ENCODE measurements around the gene CCDC149.

The CCDC149 gene

GRCh38 chr4:24863799-24864198 lies 49.0 kb downstream of the CCDC149 start:
- no peak for DNase-seq
- Histone ChIP-seq H3K27me3 (ENCODE audit: insufficient read depth, low read length) (no peaks in the 10 kb centered on the region), H2AFZ (ENCODE audit: insufficient read depth, low read length, poor library complexity) (no peak overlapping the region), H4K91ac (ENCODE audit: low read depth, low read length) (no peak overlapping the region), H2BK12ac (ENCODE audit: low read length) (no peak overlapping the region), H3K9ac (ENCODE audit: low read length) (no peak overlapping the region), H3K4me3 (ENCODE audit: low read depth, low read length) (no peak overlapping the region), H3K4me1 (ENCODE audit: control insufficient read depth in 1 of 2, insufficient read depth in 2 of 2, low read length in 2 of 2) (no peaks in the 10 kb centered on the region), H3K4me2 (ENCODE audit: low read length) (no peak overlapping the region), H3K4ac (ENCODE audit: low read depth, low read length) (no peak overlapping the region), H3K79me1 (ENCODE audit: low read length) (no peaks in the 10 kb centered on the region), H4K8ac (ENCODE audit: low read depth, low read length) (no peak overlapping the region), H3K9me3 (ENCODE audit: insufficient read depth, low read depth, low read length) (peaks cover 2% of the 10 kb centered on the region), H3K79me2 (ENCODE audit: control insufficient read depth, insufficient read depth, low read length, poor library complexity) (no peaks in the 10 kb centered on the region), H3K27ac (ENCODE audit: low read depth, low read length) (no peak overlapping the region), H2BK5ac (ENCODE audit: low read depth, low read length, poor library complexity) (no peak overlapping the region), H2AK5ac (ENCODE audit: low read length) (no peak overlapping the region), H3K36me3 (ENCODE audit: control insufficient read depth in 1 of 2, insufficient read depth in 2 of 2, low read length in 2 of 2) (no peaks in the 10 kb centered on the region), H3K14ac (ENCODE audit: low read length) (no peak overlapping the region), H4K12ac (ENCODE audit: low read depth, low read length) (no peak overlapping the region), H3K18ac (ENCODE audit: low read length) (no peak overlapping the region), H2BK120ac (ENCODE audit: insufficient read depth, low read length, poor library complexity) (no peak overlapping the region), H3K23ac (ENCODE audit: low read length) (no peak overlapping the region)
- WGBS (ENCODE audit: extremely low coverage, insufficient coverage, insufficient read length): no CpG with 5 or more reads among the region's 8 CpGs

DNA sequence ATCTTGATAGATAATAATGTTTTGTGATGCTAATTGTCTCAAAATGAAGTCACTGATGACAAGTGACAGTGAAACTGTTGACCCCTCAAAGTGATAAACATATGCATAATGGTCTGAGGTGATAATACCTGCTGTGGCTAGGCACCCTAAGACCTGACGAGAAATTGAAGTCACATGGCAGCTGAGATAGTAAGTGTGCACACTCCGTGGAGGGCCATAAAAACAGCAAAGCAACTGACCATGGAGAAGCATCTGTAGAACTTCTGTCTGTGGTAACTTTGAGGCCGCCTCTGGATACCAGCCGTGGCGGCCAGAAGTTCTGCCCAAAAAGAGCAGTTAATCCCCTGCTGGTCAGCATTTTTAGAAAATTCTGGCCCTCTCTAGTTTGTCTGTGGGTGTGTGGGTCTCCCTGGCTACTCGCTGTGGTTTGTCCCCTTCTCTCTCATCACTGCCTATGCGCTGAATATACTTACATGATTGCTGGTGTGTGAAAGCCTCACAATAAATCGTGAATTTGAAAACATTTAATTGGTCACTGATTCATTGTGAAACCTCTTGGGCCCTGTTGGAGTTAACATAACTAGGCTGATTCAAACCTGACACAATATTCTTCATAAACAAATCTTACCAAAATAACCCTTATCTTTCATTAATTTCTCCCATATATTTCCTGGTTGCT lies 50.6 kb downstream of the CCDC149 start:
- Histone ChIP-seq H4K8ac (ENCODE audit: low read depth, low read length) (no peak overlapping the region), H2AK5ac (ENCODE audit: low read length) (no peak overlapping the region), H2BK120ac (ENCODE audit: insufficient read depth, low read length, poor library complexity) (no peak overlapping the region), H2AFZ (ENCODE audit: insufficient read depth, low read length, poor library complexity) (no peak overlapping the region), H3K4me2 (ENCODE audit: low read length) (no peak overlapping the region), H3K14ac (ENCODE audit: low read length) (no peak overlapping the region), H3K18ac (ENCODE audit: low read length) (no peak overlapping the region), H4K12ac (ENCODE audit: low read depth, low read length) (no peak overlapping the region), H2BK5ac (ENCODE audit: low read depth, low read length, poor library complexity) (no peak overlapping the region), H3K9me3 (ENCODE audit: insufficient read depth, low read depth, low read length) (peaks cover 2% of the 10 kb centered on the region), H3K9ac (ENCODE audit: low read length) (no peak overlapping the region), H3K36me3 (ENCODE audit: control insufficient read depth in 1 of 2, insufficient read depth in 2 of 2, low read length in 2 of 2) (no peaks in the 10 kb centered on the region), H4K91ac (ENCODE audit: low read depth, low read length) (no peak overlapping the region), H3K79me2 (ENCODE audit: control insufficient read depth, insufficient read depth, low read length, poor library complexity) (no peaks in the 10 kb centered on the region), H3K4me1 (ENCODE audit: control insufficient read depth in 1 of 2, insufficient read depth in 2 of 2, low read length in 2 of 2) (no peaks in the 10 kb centered on the region), H3K4ac (ENCODE audit: low read depth, low read length) (no peak overlapping the region), H3K27me3 (ENCODE audit: insufficient read depth, low read length) (no peaks in the 10 kb centered on the region), H3K23ac (ENCODE audit: low read length) (no peak overlapping the region), H3K4me3 (ENCODE audit: low read depth, low read length) (no peak overlapping the region), H2BK12ac (ENCODE audit: low read length) (no peak overlapping the region), H3K27ac (ENCODE audit: low read depth, low read length) (no peak overlapping the region), H3K79me1 (ENCODE audit: low read length) (no peaks in the 10 kb centered on the region)
- DNase-seq: no peak
- WGBS (ENCODE audit: extremely low coverage, insufficient coverage, insufficient read length): no CpG with 5 or more reads among the region's 8 CpGs

DNA sequence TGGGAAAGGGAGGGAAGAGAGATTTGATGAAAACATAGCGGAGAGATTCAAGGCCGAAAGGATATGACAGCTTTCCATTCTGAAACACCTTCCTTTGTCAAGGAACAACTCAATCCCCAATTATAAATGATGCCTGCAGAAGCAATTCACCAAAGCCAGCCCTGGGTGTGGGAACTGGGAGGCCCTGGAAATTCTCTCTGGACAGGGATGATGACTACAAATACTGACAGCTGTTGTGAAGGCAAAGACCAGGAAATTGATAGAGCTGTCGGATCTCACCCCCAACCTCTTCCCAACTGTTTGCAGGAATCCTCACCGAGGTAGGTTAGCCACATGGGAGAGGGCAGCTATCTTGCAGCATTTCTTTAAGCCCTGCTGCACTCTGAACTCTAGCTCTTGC lies 54.3 kb downstream of the CCDC149 start:
- Histone ChIP-seq H3K4me2 (ENCODE audit: low read length) (no peak overlapping the region), H3K79me1 (ENCODE audit: low read length) (no peaks in the 10 kb centered on the region), H3K79me2 (ENCODE audit: control insufficient read depth, insufficient read depth, low read length, poor library complexity) (no peaks in the 10 kb centered on the region), H3K27me3 (ENCODE audit: insufficient read depth, low read length) (no peaks in the 10 kb centered on the region), H2BK120ac (ENCODE audit: insufficient read depth, low read length, poor library complexity) (no peak overlapping the region), H2AK5ac (ENCODE audit: low read length) (no peak overlapping the region), H3K4me1 (ENCODE audit: control insufficient read depth in 1 of 2, insufficient read depth in 2 of 2, low read length in 2 of 2) (peaks cover 0 to 2% of the 10 kb centered on the region in 2 experiments), H3K9ac (ENCODE audit: low read length) (no peak overlapping the region), H3K23ac (ENCODE audit: low read length) (no peak overlapping the region), H2AFZ (ENCODE audit: insufficient read depth, low read length, poor library complexity) (no peak overlapping the region), H3K36me3 (ENCODE audit: control insufficient read depth in 1 of 2, insufficient read depth in 2 of 2, low read length in 2 of 2) (no peaks in the 10 kb centered on the region), H3K18ac (ENCODE audit: low read length) (no peak overlapping the region), H4K91ac (ENCODE audit: low read depth, low read length) (no peak overlapping the region), H3K9me3 (ENCODE audit: insufficient read depth, low read depth, low read length) (no peaks in the 10 kb centered on the region), H2BK12ac (ENCODE audit: low read length) (no peak overlapping the region), H4K8ac (ENCODE audit: low read depth, low read length) (no peak overlapping the region), H3K4me3 (ENCODE audit: low read depth, low read length) (no peak overlapping the region), H3K14ac (ENCODE audit: low read length) (no peak overlapping the region), H2BK5ac (ENCODE audit: low read depth, low read length, poor library complexity) (no peak overlapping the region), H3K27ac (ENCODE audit: low read depth, low read length) (no peak overlapping the region), H3K4ac (ENCODE audit: low read depth, low read length) (no peak overlapping the region), H4K12ac (ENCODE audit: low read depth, low read length) (no peak overlapping the region)
- DNase-seq: no peak
- WGBS (ENCODE audit: extremely low coverage, insufficient coverage, insufficient read length): no CpG with 5 or more reads among the region's 4 CpGs

DNA sequence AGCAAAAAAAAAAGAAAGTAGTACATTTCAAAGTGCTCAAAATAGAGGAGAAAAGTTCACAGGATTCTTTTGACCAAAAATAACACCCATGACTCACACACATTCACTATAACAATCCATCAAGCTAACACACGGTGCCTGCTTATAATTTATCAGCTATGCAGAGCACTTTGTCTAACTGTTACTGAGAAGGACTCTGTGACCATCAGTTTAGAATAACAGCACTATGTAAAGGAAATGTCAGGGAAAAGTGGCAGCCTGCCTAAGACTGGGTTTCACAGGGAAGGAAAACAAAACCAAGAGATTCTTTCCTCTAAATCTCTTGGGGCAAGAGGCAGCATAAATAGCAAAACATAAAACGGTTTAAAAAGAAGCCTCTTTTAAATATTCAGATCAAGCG lies 54.8 kb downstream of the CCDC149 start:
- no peak overlapping the region for H3K18ac ChIP-seq (ENCODE audit: low read length)
- H4K8ac ChIP-seq (ENCODE audit: low read depth, low read length): no peak overlapping the region
- no peak for DNase-seq
- H3K9ac ChIP-seq (ENCODE audit: low read length): no peak overlapping the region
- H2AFZ ChIP-seq (ENCODE audit: insufficient read depth, low read length, poor library complexity): no peak overlapping the region
- no peak overlapping the region for H3K4me3 ChIP-seq (ENCODE audit: low read depth, low read length)
- H3K23ac ChIP-seq (ENCODE audit: low read length): no peak overlapping the region
- no peaks in the 10 kb centered on the region for H3K9me3 ChIP-seq (ENCODE audit: insufficient read depth, low read depth, low read length)
- H3K4me2 ChIP-seq (ENCODE audit: low read length): no peak overlapping the region
- H3K27me3 ChIP-seq (ENCODE audit: insufficient read depth, low read length): no peaks in the 10 kb centered on the region
- no peak overlapping the region for H4K12ac ChIP-seq (ENCODE audit: low read depth, low read length)
- H4K91ac ChIP-seq (ENCODE audit: low read depth, low read length): no peak overlapping the region
- H2AK5ac ChIP-seq (ENCODE audit: low read length): no peak overlapping the region
- H3K79me1 ChIP-seq (ENCODE audit: low read length): no peaks in the 10 kb centered on the region
- H2BK5ac ChIP-seq (ENCODE audit: low read depth, low read length, poor library complexity): no peak overlapping the region
- H3K79me2 ChIP-seq (ENCODE audit: control insufficient read depth, insufficient read depth, low read length, poor library complexity): no peaks in the 10 kb centered on the region
- H3K14ac ChIP-seq (ENCODE audit: low read length): no peak overlapping the region
- H2BK12ac ChIP-seq (ENCODE audit: low read length): no peak overlapping the region
- peaks cover 0 to 2% of the 10 kb centered on the region in 2 experiments for H3K4me1 ChIP-seq (ENCODE audit: control insufficient read depth in 1 of 2, insufficient read depth in 2 of 2, low read length in 2 of 2)
- no peak overlapping the region for H2BK120ac ChIP-seq (ENCODE audit: insufficient read depth, low read length, poor library complexity)
- no peak overlapping the region for H3K4ac ChIP-seq (ENCODE audit: low read depth, low read length)
- H3K27ac ChIP-seq (ENCODE audit: low read depth, low read length): no peak overlapping the region
- H3K36me3 ChIP-seq (ENCODE audit: control insufficient read depth in 1 of 2, insufficient read depth in 2 of 2, low read length in 2 of 2): no peaks in the 10 kb centered on the region
- WGBS (ENCODE audit: extremely low coverage, insufficient coverage, insufficient read length): no CpG with 5 or more reads among the region's 3 CpGs
